Liver (tissue), 9 donors: ENCODE data around the gene PDZD2. TPM values are rescaled to one million over a fixed set of nuclear protein-coding genes. Genes with fewer than 3 reads are reported as not detected.

Experiments
- DNase-seq: peaks from one replicate; pipeline ENCODE4 v3.0.0-alpha.2; 2017; ENCODE audit warnings: low spot score
- H3K27ac ChIP-seq, 2 donors: one replicate each; pipeline ENCODE4 v1.7.0; 2013; ENCODE audit warnings: inconsistent platforms in 2 of 2, low read length in 2 of 2, control low read depth in 1 of 2, low read depth in 1 of 2, mild to moderate bottlenecking in 1 of 2
- H3K27me3 ChIP-seq, 4 donors: one replicate each; pipeline versions ENCODE4 v1.6.1 to v1.7.0; 2013; ENCODE audit warnings: low read length in 3 of 4, inconsistent platforms in 1 of 4, mild to moderate bottlenecking in 1 of 4, moderate library complexity in 1 of 4; ENCODE audit not compliant: control insufficient read depth in 4 of 4, insufficient read depth in 4 of 4
- H3K36me3 ChIP-seq, 4 donors: one replicate each; pipeline versions ENCODE4 v1.6.1 to v1.7.0; 2013; ENCODE audit warnings: low read length in 3 of 4, mild to moderate bottlenecking in 3 of 4, low read depth in 1 of 4, moderate library complexity in 1 of 4; ENCODE audit not compliant: control insufficient read depth in 4 of 4, insufficient read depth in 3 of 4
- H3K4me1 ChIP-seq, 4 donors: one replicate each; pipeline versions ENCODE4 v1.6.1 to v1.7.0; 2013; ENCODE audit warnings: low read length in 3 of 4, mild to moderate bottlenecking in 3 of 4, moderate library complexity in 1 of 4; ENCODE audit not compliant: control insufficient read depth in 4 of 4, insufficient read depth in 4 of 4
- H3K4me3 ChIP-seq, 3 donors: one replicate each; pipeline versions ENCODE4 v1.6.1 to v1.7.0; 2013; ENCODE audit warnings: low read length in 3 of 3, control low read depth in 1 of 3, low read depth in 1 of 3, mild to moderate bottlenecking in 1 of 3
- H3K9ac ChIP-seq, 2 donors: one replicate each; pipeline ENCODE4 v1.7.0; 2013; ENCODE audit warnings: low read length in 2 of 2, mild to moderate bottlenecking in 2 of 2, moderate library complexity in 2 of 2, control low read depth in 1 of 2, low read depth in 1 of 2
- H3K9me3 ChIP-seq, 4 donors: one replicate each; pipeline versions ENCODE4 v1.6.1 to v1.7.0; 2013; ENCODE audit warnings: low read length in 3 of 4; ENCODE audit not compliant: control insufficient read depth in 4 of 4
- EGR1 ChIP-seq, 2 donors: IDR thresholded peaks; 2 replicates each; pipeline ENCODE4 v1.6.1; 2016 to 2018; ENCODE audit warnings: antibody characterized with exemption in 2 of 2, low read depth in 2 of 2
- FOXA1 ChIP-seq: IDR thresholded peaks from 2 replicates; pipeline ENCODE4 v1.6.1; 2016; ENCODE audit warnings: antibody characterized with exemption
- GABPA ChIP-seq, 2 donors: IDR thresholded peaks in 1 of 2; conservative IDR thresholded peaks in 1 of 2; 2 replicates each; pipeline ENCODE4 v1.6.1; 2016; ENCODE audit warnings: antibody characterized with exemption in 2 of 2, mild to moderate bottlenecking in 1 of 2, moderate library complexity in 1 of 2
- HNF4A ChIP-seq, 2 donors: conservative IDR thresholded peaks; 2 replicates each; pipeline ENCODE4 v1.6.1; 2016; ENCODE audit warnings: antibody characterized with exemption in 2 of 2, mild to moderate bottlenecking in 2 of 2
- HNF4G ChIP-seq: IDR thresholded peaks from 2 replicates; pipeline ENCODE4 v1.6.1; 2016; ENCODE audit warnings: antibody characterized with exemption
- RAD21 ChIP-seq, 2 donors: IDR thresholded peaks; 2 replicates each; pipeline ENCODE4 v1.6.1; 2016; ENCODE audit warnings: antibody characterized with exemption in 2 of 2, mild to moderate bottlenecking in 2 of 2
- RXRA ChIP-seq, 2 donors: IDR thresholded peaks; 2 replicates each; pipeline ENCODE4 v1.6.1; 2017 to 2018; ENCODE audit warnings: antibody characterized with exemption in 2 of 2, mild to moderate bottlenecking in 1 of 2
- SP1 ChIP-seq: IDR thresholded peaks from 2 replicates; pipeline ENCODE4 v1.6.1; 2018; ENCODE audit warnings: antibody characterized with exemption, mild to moderate bottlenecking
- TAF1 ChIP-seq: conservative IDR thresholded peaks from 2 replicates; pipeline ENCODE4 v1.6.1; 2016; ENCODE audit warnings: antibody characterized with exemption, mild to moderate bottlenecking
- YY1 ChIP-seq: IDR thresholded peaks from 2 replicates; pipeline ENCODE4 v1.6.1; 2016; ENCODE audit warnings: antibody characterized with exemption, mild to moderate bottlenecking
- WGBS: extraction: QIAGEN DNeasy Blood & Tissue Kit; methylation state at CpG from one replicate; pipeline ENCODE4 v1.1.7; 2013; 5-methylcytosine and 5-hydroxymethylcytosine counted together
- polyA plus RNA-seq, 2 donors: library from polyadenylated mRNA; stranded (reverse) in 1 of 2; unstranded in 1 of 2; fragments of 200-250 nt in 1 of 2; fragments of >200 nt in 1 of 2; fragmentation: Nextera tagmentation in 1 of 2; extraction: Ambion mirVana in 1 of 2; gene quantifications; one replicate each; pipeline versions ENCODE4 v1.2.1 to v1.2.3, GENCODE V29; 2013 to 2015
- total RNA-seq, 2 donors: library from RNA; depleted of rRNA; stranded (reverse); fragments of >200 nt; gene quantifications; one replicate each; pipeline ENCODE4 v1.2.3, GENCODE V29; 2014
- TF ChIP-seq, protein P1 (sequence below): IDR thresholded peaks from 2 replicates; pipeline ENCODE4 v1.6.1; 2016; ENCODE audit warnings: antibody characterized with exemption
- TF ChIP-seq, protein P2 (sequence below): IDR thresholded peaks from 2 replicates; pipeline ENCODE4 v1.6.1; 2016; ENCODE audit warnings: antibody characterized with exemption, mild to moderate bottlenecking
- TF ChIP-seq, protein P3 (sequence below): IDR thresholded peaks from 2 replicates; pipeline ENCODE4 v1.6.1; 2016; ENCODE audit warnings: antibody characterized with exemption
- TF ChIP-seq, protein P4 (sequence below): IDR thresholded peaks from 2 replicates; pipeline ENCODE4 v1.6.1; 2016; ENCODE audit warnings: antibody characterized with exemption
- TF ChIP-seq, protein P5 (sequence below): fragments of 150-350 bp; IDR thresholded peaks from 2 replicates; pipeline ENCODE4 v1.5.1; 2017; ENCODE audit warnings: improper control_type of control experiment, low read depth, low read length; ENCODE audit not compliant: missing input control
- donor health status: healthy.
- donor health status: healthy.
- donor health status: healthy.
- donor health status: healthy.
- donor health status: healthy.

Gene PDZD2
- total and polyA plus RNA-seq, 4 donors, result 0.27 to 1.1 (median 0.54) TPM

DNA sequence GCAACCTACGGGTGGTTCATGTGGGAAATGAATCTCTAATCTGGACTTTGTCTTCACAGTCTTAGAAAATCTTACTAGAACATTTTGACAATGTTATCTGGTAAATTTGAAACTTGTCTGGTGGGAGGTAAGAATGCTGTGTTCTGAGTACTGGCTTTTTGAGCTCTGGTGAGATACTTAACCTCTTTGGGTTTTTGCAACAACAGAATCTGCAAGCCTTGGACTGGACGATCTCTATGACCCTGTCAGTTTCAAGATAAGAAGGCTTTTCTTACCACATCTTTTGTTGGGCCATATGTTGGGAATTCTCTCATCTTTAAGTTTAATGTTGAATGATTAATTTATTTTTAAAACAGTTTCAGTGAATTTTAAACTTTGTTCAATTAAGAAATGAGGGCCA is 422.3 kb downstream of the PDZD2 start:
- Histone ChIP-seq H3K27me3 (no peaks in the 10 kb centered on the region), H3K36me3 (peaks cover 0 to 1% (median 0%) of the 10 kb centered on the region in 4 donors), H3K9me3 (no peaks in the 10 kb centered on the region), H3K27ac (no peak overlapping the region), H3K9ac (no peak overlapping the region), H3K4me3 (no peak overlapping the region), H3K4me1 (no peaks in the 10 kb centered on the region)
- DNase-seq, result no peak
- no peak for TF ChIP-seq RXRA (IDR thresholded peaks at IDR 0.05)
- TF ChIP-seq YY1, result no peak
- TF ChIP-seq RAD21 (IDR thresholded peaks at IDR 0.05), result no peak
- no peak for TF ChIP-seq EGR1 (IDR thresholded peaks at IDR 0.05; ENCODE audit: low read depth in 2 of 2)
- TF ChIP-seq GABPA (IDR thresholded peaks at IDR 0.05 in 1 of 2, conservative IDR thresholded peaks at IDR 0.05 in 1 of 2), result no peak
- no peak for TF ChIP-seq TAF1
- TF ChIP-seq HNF4A (conservative IDR thresholded peaks at IDR 0.05), result no peak
- TF ChIP-seq SP1, result no peak
- TF ChIP-seq, protein P1, sequence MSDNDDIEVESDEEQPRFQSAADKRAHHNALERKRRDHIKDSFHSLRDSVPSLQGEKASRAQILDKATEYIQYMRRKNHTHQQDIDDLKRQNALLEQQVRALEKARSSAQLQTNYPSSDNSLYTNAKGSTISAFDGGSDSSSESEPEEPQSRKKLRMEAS, result no peak
- TF ChIP-seq, protein P2, sequence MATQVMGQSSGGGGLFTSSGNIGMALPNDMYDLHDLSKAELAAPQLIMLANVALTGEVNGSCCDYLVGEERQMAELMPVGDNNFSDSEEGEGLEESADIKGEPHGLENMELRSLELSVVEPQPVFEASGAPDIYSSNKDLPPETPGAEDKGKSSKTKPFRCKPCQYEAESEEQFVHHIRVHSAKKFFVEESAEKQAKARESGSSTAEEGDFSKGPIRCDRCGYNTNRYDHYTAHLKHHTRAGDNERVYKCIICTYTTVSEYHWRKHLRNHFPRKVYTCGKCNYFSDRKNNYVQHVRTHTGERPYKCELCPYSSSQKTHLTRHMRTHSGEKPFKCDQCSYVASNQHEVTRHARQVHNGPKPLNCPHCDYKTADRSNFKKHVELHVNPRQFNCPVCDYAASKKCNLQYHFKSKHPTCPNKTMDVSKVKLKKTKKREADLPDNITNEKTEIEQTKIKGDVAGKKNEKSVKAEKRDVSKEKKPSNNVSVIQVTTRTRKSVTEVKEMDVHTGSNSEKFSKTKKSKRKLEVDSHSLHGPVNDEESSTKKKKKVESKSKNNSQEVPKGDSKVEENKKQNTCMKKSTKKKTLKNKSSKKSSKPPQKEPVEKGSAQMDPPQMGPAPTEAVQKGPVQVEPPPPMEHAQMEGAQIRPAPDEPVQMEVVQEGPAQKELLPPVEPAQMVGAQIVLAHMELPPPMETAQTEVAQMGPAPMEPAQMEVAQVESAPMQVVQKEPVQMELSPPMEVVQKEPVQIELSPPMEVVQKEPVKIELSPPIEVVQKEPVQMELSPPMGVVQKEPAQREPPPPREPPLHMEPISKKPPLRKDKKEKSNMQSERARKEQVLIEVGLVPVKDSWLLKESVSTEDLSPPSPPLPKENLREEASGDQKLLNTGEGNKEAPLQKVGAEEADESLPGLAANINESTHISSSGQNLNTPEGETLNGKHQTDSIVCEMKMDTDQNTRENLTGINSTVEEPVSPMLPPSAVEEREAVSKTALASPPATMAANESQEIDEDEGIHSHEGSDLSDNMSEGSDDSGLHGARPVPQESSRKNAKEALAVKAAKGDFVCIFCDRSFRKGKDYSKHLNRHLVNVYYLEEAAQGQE, result no peak
- TF ChIP-seq, protein P3, sequence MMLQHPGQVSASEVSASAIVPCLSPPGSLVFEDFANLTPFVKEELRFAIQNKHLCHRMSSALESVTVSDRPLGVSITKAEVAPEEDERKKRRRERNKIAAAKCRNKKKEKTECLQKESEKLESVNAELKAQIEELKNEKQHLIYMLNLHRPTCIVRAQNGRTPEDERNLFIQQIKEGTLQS, result no peak
- no peak for TF ChIP-seq FOXA1
- TF ChIP-seq, protein P4, sequence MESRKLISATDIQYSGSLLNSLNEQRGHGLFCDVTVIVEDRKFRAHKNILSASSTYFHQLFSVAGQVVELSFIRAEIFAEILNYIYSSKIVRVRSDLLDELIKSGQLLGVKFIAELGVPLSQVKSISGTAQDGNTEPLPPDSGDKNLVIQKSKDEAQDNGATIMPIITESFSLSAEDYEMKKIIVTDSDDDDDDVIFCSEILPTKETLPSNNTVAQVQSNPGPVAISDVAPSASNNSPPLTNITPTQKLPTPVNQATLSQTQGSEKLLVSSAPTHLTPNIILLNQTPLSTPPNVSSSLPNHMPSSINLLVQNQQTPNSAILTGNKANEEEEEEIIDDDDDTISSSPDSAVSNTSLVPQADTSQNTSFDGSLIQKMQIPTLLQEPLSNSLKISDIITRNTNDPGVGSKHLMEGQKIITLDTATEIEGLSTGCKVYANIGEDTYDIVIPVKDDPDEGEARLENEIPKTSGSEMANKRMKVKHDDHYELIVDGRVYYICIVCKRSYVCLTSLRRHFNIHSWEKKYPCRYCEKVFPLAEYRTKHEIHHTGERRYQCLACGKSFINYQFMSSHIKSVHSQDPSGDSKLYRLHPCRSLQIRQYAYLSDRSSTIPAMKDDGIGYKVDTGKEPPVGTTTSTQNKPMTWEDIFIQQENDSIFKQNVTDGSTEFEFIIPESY, result no peak
- TF ChIP-seq HNF4G, result no peak
- 70% methylated on average over 2 of the region's 2 CpGs for WGBS

DNA sequence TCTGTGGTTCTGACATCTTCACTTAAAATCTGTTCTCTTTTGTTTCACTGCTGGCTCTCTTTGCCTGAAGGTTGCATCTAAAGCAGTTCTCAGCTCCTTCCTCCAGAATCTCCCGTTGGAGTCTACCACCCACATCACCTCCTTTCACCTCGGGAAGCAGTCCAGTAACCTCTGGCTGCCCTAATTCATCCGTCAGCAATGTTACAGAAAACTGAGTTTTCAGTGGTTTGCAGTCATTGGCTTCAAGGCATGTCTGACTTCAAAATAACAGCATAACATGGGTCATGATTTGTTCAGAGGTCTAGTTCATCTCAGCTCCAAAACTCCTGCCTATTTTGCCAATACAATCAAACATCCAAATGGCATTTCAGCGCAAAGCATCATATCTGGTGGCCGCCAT is 427.5 kb downstream of the PDZD2 start:
- Histone ChIP-seq H3K4me1 (no peaks in the 10 kb centered on the region), H3K27me3 (no peaks in the 10 kb centered on the region), H3K9me3 (no peaks in the 10 kb centered on the region), H3K36me3 (no peaks in the 10 kb centered on the region), H3K27ac (no peak overlapping the region), H3K9ac (no peak overlapping the region), H3K4me3 (no peak overlapping the region)
- no peak for DNase-seq
- 81% methylated on average over 5 of the region's 5 CpGs for WGBS
- TF ChIP-seq SP1, result no peak
- TF ChIP-seq GABPA (IDR thresholded peaks at IDR 0.05 in 1 of 2, conservative IDR thresholded peaks at IDR 0.05 in 1 of 2), result no peak
- no peak for TF ChIP-seq EGR1 (IDR thresholded peaks at IDR 0.05; ENCODE audit: low read depth in 2 of 2)
- TF ChIP-seq, protein P3, result no peak
- no peak for TF ChIP-seq TAF1
- no peak for TF ChIP-seq HNF4G
- TF ChIP-seq, protein P5, sequence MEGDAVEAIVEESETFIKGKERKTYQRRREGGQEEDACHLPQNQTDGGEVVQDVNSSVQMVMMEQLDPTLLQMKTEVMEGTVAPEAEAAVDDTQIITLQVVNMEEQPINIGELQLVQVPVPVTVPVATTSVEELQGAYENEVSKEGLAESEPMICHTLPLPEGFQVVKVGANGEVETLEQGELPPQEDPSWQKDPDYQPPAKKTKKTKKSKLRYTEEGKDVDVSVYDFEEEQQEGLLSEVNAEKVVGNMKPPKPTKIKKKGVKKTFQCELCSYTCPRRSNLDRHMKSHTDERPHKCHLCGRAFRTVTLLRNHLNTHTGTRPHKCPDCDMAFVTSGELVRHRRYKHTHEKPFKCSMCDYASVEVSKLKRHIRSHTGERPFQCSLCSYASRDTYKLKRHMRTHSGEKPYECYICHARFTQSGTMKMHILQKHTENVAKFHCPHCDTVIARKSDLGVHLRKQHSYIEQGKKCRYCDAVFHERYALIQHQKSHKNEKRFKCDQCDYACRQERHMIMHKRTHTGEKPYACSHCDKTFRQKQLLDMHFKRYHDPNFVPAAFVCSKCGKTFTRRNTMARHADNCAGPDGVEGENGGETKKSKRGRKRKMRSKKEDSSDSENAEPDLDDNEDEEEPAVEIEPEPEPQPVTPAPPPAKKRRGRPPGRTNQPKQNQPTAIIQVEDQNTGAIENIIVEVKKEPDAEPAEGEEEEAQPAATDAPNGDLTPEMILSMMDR, result no peak
- no peak for TF ChIP-seq FOXA1
